ENCODE measurements around the gene TNP2. TPM values are rescaled to one million over a fixed set of nuclear protein-coding genes. Genes with fewer than 3 reads are reported as not detected.

Gene TNP2
- total RNA-seq, 3 donors from 2014 or later (not counting 1 experiment from before 2014, with no cell fraction given): not detected

DNA sequence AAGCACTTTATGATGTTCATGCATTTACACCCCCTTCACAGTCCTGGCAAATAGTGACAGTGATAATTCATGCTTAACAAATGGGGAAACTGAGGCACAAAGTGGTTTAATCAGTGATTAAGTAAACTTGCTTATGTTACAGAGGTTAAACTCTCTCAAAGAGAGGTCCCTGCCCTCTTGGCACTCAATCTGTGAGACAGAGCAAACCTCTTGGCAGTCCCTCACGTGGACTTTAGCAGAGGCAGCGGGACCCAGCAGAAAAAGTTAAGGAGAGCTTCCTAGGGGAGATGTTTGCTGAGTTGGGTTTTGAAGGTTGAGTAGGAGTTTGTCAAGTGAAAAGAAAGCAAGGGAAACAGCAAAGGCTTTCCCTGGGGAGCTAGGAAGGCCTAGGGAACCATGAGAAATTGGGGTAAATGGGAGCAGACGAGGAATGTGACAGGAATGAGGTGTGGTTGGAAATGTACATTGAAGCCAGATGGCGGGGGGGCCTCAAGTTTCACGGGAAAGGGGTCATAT, 23.8 kb downstream of the TNP2 start:
- Mint-ChIP-seq H3K36me3 (no peaks in the 10 kb centered on the region), H3K4me1 (peaks cover 6 to 23% of the 10 kb centered on the region in 2 donors), H3K9me3 (no peaks in the 10 kb centered on the region), H3K4me3 (no peak overlapping the region), H3K27ac (no peak overlapping the region), H3K27me3 (ENCODE audit: low read depth in 2 of 2) (no peaks in the 10 kb centered on the region)
- no peak for DNase-seq
- WGBS (ENCODE audit: insufficient coverage): 94% methylated on average over 5 of the region's 5 CpGs
- no peaks in the 10 kb centered on the region for H3K9me3 ChIP-seq (ENCODE audit: control insufficient read depth, insufficient read depth, low read length)
- TF ChIP-seq, protein P1, sequence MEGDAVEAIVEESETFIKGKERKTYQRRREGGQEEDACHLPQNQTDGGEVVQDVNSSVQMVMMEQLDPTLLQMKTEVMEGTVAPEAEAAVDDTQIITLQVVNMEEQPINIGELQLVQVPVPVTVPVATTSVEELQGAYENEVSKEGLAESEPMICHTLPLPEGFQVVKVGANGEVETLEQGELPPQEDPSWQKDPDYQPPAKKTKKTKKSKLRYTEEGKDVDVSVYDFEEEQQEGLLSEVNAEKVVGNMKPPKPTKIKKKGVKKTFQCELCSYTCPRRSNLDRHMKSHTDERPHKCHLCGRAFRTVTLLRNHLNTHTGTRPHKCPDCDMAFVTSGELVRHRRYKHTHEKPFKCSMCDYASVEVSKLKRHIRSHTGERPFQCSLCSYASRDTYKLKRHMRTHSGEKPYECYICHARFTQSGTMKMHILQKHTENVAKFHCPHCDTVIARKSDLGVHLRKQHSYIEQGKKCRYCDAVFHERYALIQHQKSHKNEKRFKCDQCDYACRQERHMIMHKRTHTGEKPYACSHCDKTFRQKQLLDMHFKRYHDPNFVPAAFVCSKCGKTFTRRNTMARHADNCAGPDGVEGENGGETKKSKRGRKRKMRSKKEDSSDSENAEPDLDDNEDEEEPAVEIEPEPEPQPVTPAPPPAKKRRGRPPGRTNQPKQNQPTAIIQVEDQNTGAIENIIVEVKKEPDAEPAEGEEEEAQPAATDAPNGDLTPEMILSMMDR (IDR thresholded peaks at IDR 0.05): no peak
- no peak overlapping the region for H3K27ac ChIP-seq (ENCODE audit: low read length)
- ATAC-seq: no peak
- no peaks in the 10 kb centered on the region for H3K27me3 ChIP-seq (ENCODE audit: control insufficient read depth, insufficient read depth, low read length)
- no peak overlapping the region for H3K4me3 ChIP-seq (ENCODE audit: low read length)
- no peaks in the 10 kb centered on the region for H3K36me3 ChIP-seq (ENCODE audit: control insufficient read depth, insufficient read depth, low read length)
- peaks cover 19% of the 10 kb centered on the region for H3K4me1 ChIP-seq (ENCODE audit: control insufficient read depth, insufficient read depth, low read length)
- intact Hi-C loops (cut with micrococcal nuclease): no loop called here

DNA sequence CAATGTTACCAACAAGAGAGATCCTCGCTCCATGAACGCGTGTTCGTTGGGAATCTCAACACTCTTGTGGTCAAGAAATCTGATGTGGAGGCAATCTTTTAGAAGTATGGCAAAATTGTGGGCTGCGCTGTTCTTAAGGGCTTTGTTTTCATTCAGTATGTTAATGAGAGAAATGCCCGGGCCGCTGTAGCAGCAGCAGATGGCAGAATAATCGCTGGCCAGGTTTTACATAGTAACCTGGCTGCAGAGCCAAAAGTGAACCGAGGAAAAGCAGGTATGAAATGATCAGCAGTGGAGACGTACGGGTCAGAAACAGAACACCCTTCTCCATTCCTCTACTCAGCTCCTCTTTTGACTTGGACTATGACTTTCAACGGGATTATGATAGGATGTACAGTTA, 26.5 kb downstream of the TNP2 start:
- H3K9me3 ChIP-seq (ENCODE audit: control insufficient read depth, insufficient read depth, low read length): no peaks in the 10 kb centered on the region
- DNase-seq: no peak
- TF ChIP-seq, protein P1 (IDR thresholded peaks at IDR 0.05): no peak
- Mint-ChIP-seq H3K27me3 (ENCODE audit: low read depth in 2 of 2) (no peaks in the 10 kb centered on the region), H3K4me3 (no peak overlapping the region), H3K9me3 (no peaks in the 10 kb centered on the region), H3K4me1 (peaks cover 14 to 34% of the 10 kb centered on the region in 2 donors), H3K36me3 (no peaks in the 10 kb centered on the region), H3K27ac (no peak overlapping the region)
- ATAC-seq: no peak
- H3K4me3 ChIP-seq (ENCODE audit: low read length): no peak overlapping the region
- intact Hi-C loops (cut with micrococcal nuclease): no loop called here
- WGBS (ENCODE audit: insufficient coverage): 95% methylated on average over 12 of the region's 12 CpGs
- H3K27ac ChIP-seq (ENCODE audit: low read length): no peak overlapping the region
- H3K36me3 ChIP-seq (ENCODE audit: control insufficient read depth, insufficient read depth, low read length): no peaks in the 10 kb centered on the region
- peaks cover 34% of the 10 kb centered on the region for H3K4me1 ChIP-seq (ENCODE audit: control insufficient read depth, insufficient read depth, low read length)
- H3K27me3 ChIP-seq (ENCODE audit: control insufficient read depth, insufficient read depth, low read length): no peaks in the 10 kb centered on the region

GRCh38 chr16:11241480-11242204, 27.5 kb downstream of the TNP2 start:
- H3K4me1 Mint-ChIP-seq: peaks cover 21 to 37% of the 10 kb centered on the region in 2 donors
- H3K4me1 ChIP-seq (ENCODE audit: control insufficient read depth, insufficient read depth, low read length): peaks cover 43% of the 10 kb centered on the region
- TF ChIP-seq, protein P1 (IDR thresholded peaks at IDR 0.05): no peak

More at GRCh38 chr16:11241480-11242204, 27.5 kb downstream of the TNP2 start:
- H3K36me3 ChIP-seq (ENCODE audit: control insufficient read depth, insufficient read depth, low read length): no peaks in the 10 kb centered on the region
- Mint-ChIP-seq H3K4me3 (no peak overlapping the region), H3K27me3 (ENCODE audit: low read depth in 2 of 2) (no peaks in the 10 kb centered on the region), H3K36me3 (no peaks in the 10 kb centered on the region), H3K27ac (no peak overlapping the region), H3K9me3 (no peaks in the 10 kb centered on the region)
- no peak overlapping the region for H3K27ac ChIP-seq (ENCODE audit: low read length)
- no peaks in the 10 kb centered on the region for H3K27me3 ChIP-seq (ENCODE audit: control insufficient read depth, insufficient read depth, low read length)
- no peaks in the 10 kb centered on the region for H3K9me3 ChIP-seq (ENCODE audit: control insufficient read depth, insufficient read depth, low read length)
- DNase-seq (no peak), ATAC-seq (no peak)
- intact Hi-C loops (cut with micrococcal nuclease): no loop called here
- WGBS (ENCODE audit: insufficient coverage): 87% methylated on average over 4 of the region's 5 CpGs
- H3K4me3 ChIP-seq (ENCODE audit: low read length): no peak overlapping the region
